ENCODE results near the gene STT3A. TPM values are rescaled to one million over a fixed set of nuclear protein-coding genes. Genes with fewer than 3 reads are reported as not detected.

Gene STT3A
- total RNA-seq = 307 and 353 TPM in 2 replicates

GRCh38 chr11:125592305-125593113 lies at the start of gene STT3A:
Gene STT3A, plus strand, starts transcription at chr11:125592852. Its CDS starts 3,064 bp downstream, at chr11:125595916.

DNA sequence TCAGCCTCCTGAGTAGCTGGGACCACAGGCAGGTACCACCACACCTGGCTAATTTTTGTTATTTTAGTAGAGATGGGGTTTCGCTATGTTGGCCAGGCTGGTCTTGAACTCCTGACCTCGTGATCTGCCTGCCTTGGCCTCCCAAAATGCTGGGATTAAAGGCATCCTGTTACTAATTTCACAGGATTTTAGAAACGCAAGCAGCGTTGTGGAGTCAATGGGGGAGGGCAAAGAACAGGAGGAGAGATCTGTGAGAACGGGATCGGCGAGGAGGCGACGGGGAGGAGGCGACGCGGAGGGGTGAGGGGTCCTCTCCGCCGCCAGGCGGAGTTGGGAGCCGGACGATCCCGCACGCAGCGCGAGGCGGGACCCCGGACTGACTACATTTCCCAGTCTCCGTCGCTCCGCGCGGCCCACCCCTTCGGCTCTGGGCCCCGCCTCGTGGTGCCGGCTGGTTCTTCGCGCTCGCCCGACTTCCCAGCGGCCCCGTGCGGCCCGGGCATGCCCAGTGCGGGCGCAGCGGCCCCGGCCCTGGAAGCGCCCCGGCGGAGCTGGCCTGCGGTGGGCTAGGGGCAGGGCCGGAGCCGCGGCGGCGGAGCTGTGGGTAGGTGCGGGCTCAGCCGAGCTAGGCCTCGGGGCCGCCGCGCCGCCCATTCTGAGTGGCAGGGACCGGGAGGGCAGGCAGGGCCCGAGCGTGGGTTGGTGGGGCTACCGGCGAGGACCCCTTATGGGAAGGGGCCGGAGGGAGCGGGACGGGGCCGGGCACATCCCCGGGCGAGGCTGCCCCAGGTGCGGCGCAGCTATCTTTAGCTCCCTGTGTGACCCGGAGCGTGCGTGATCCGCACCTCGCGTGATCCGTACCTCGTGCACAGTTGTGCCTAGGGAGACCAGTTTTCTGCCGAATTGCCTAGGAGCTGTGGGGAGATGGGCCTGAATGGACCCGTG lies 23.4 kb upstream of the STT3A start, which contains the start of gene EI24:
Gene EI24 (plus strand): TSS at position 508 of the 945 bp plus-strand sequence. CDS start 3,051 bp downstream, outside the sequence.

GRCh38 chr11:125624756-125625213 lies 32.1 kb downstream of the STT3A start, which contains the start of gene CHEK1:
Gene CHEK1, plus strand, starts transcription at chr11:125625163. Its CDS starts 1,606 bp downstream, at chr11:125626769.

Other genes with a start within 250 kb of the STT3A start
- 69.3 and 77.3 TPM in 2 replicates for gene FEZ1, start 96.6 kb upstream of the STT3A start, total RNA-seq
- gene EI24, start 23.4 kb upstream of the STT3A start, total RNA-seq = 143 and 176 TPM in 2 replicates
- 22.3 and 42.9 TPM in 2 replicates for gene CHEK1, start 32.3 kb downstream of the STT3A start, total RNA-seq
- gene ACRV1, start 88.0 kb downstream of the STT3A start, total RNA-seq = not detected in 2 replicates
- gene PATE1, start 153.4 kb downstream of the STT3A start, total RNA-seq = not detected in 2 replicates
- 0.38 TPM in 1 of 2 replicates, not detected in the other for gene PATE2, start 186.0 kb downstream of the STT3A start, total RNA-seq
- gene PATE3, start 195.3 kb downstream of the STT3A start, total RNA-seq = not detected in 2 replicates
- not detected in 2 replicates for gene PATE4, start 240.5 kb downstream of the STT3A start, total RNA-seq

Measured in regular cardiac myocyte (primary cell).